GM12891 (cell line): Measurements from ENCODE around the gene CAMK1G.

Experiments used
- POLR2A ChIP-seq: IDR thresholded peaks from 2 replicates; pipeline ENCODE4 v1.6.1; 2011; ENCODE audit warnings: low read depth, low read length, control low read depth
- POLR2AphosphoS5 ChIP-seq: IDR thresholded peaks from 2 replicates; pipeline ENCODE4 v1.6.1; 2011; ENCODE audit warnings: low read depth, low read length, control low read depth
- POU2F2 ChIP-seq: IDR thresholded peaks from 2 replicates; pipeline ENCODE4 v1.6.1; 2011; ENCODE audit warnings: low read depth, mild to moderate bottlenecking, control low read depth, low read length, moderate library complexity
- SPI1 ChIP-seq: IDR thresholded peaks from 2 replicates; pipeline ENCODE4 v1.6.1; 2011; ENCODE audit warnings: low read depth, low read length, control low read depth
- TAF1 ChIP-seq: IDR thresholded peaks from 2 replicates; pipeline ENCODE4 v1.6.1; 2011; ENCODE audit warnings: low read depth, low read length, control low read depth

DNA sequence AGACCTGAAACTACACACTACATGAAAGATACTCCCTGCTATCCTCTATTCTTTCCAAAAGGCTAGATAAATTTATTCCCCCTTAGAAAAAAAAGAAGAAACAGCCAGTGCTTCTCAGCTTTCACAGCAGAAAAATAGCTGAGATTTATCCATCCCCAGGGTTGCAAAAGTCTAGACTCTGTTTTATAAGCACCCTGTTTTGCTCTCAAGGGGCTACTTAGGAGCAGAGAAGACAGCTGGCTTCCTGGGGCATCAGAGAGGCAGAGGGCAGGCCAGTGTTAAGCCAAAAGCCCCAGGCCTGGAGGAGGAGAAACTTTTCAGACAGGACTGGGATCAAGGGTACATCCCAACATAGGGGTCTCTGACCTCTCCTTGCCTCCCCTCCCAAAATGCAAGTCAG, 64.8 kb downstream of the CAMK1G start:
- TF ChIP-seq POU2F2 (no peak), POLR2AphosphoS5 (no peak), POLR2A (no peak), TAF1 (no peak), SPI1 (no peak)
